HUES64 (cell line): ENCODE data around the gene KRTAP5-6. TPM values are rescaled to one million over a fixed set of nuclear protein-coding genes. Genes with fewer than 3 reads are reported as not detected.

Experiments
- H3K27ac ChIP-seq: 2 replicates; pipeline ENCODE4 v1.7.0; 2013; ENCODE audit warnings: low read depth, low read length, inconsistent platforms
- H3K27me3 ChIP-seq: 2 replicates; pipeline ENCODE4 v1.6.1; 2013; ENCODE audit warnings: mild to moderate bottlenecking, low read length; ENCODE audit not compliant: insufficient read depth
- H3K36me3 ChIP-seq: 2 replicates; pipeline ENCODE4 v1.6.1; 2013; ENCODE audit warnings: mild to moderate bottlenecking, low read length; ENCODE audit not compliant: insufficient read depth
- H3K4me1 ChIP-seq: 2 replicates; pipeline ENCODE4 v1.6.1; 2013; ENCODE audit warnings: mild to moderate bottlenecking, low read length, moderate library complexity; ENCODE audit not compliant: insufficient read depth
- H3K4me3 ChIP-seq: 2 replicates; pipeline ENCODE4 v1.5.1; 2013; ENCODE audit warnings: mild to moderate bottlenecking, low read length, moderate library complexity
- H3K9ac ChIP-seq: 2 replicates; pipeline ENCODE4 v1.6.1; 2013; ENCODE audit warnings: mild to moderate bottlenecking, low read depth, low read length
- H3K9me3 ChIP-seq: 2 replicates; pipeline ENCODE4 v1.6.1; 2013; ENCODE audit warnings: low read depth, low read length; ENCODE audit not compliant: insufficient read depth
- WGBS: fragments of 150-250, 120-280 bp; methylation state at CpG from one replicate; pipeline ENCODE4 v1.1.7; 2013; ENCODE audit warnings: missing lambda C conversion rate; 5-methylcytosine and 5-hydroxymethylcytosine counted together
- polyA plus RNA-seq, 2 experiments: library from polyadenylated mRNA; stranded (reverse); fragments of 50-300 nt; gene quantifications; one replicate each; pipeline ENCODE4 v1.2.3, GENCODE V29; 2013

KRTAP5-6 gene
- not detected for polyA plus RNA-seq (2013, experiment 1 of 2)
- not detected for polyA plus RNA-seq (2013, experiment 2 of 2)

GRCh38 chr11:1696608-1697570 is at the start of gene KRTAP5-6:
Gene KRTAP5-6, plus strand, starts transcription at chr11:1697195. Its CDS starts 51 bp downstream, at chr11:1697246.
- Histone ChIP-seq H3K27me3 (peaks cover 11% of the 10 kb centered on the region; the same call in 1 of the 2 replicates), H3K27ac (no peak within 1 kb of the TSS), H3K4me3 (no peak within 1 kb of the TSS), H3K9me3 (no peaks in the 10 kb centered on the region), H3K9ac (no peak within 1 kb of the TSS), H3K4me1 (0 out of 2 replicates have a peak, but pooled peaks cover 4% of the 10 kb centered on the region), H3K36me3 (no peaks in the 10 kb centered on the region)
- 86% methylated on average over 11 of the region's 11 CpGs for WGBS

- WGBS = 93% methylated on average over 35 of the region's 35 CpGs
- Histone ChIP-seq H3K4me3 (no peak overlapping the region), H3K9ac (no peak overlapping the region), H3K4me1 (no peaks in the 10 kb centered on the region), H3K27ac (no peak overlapping the region), H3K27me3 (peaks cover 3% of the 10 kb centered on the region), H3K9me3 (no peaks in the 10 kb centered on the region), H3K36me3 (no peaks in the 10 kb centered on the region)
These were observed 48.9 kb upstream of the KRTAP5-6 start for GRCh38 chr11:1647901-1648652.

GRCh38 chr11:1648653-1649420 is 48.2 kb upstream of the KRTAP5-6 start:
- 92% methylated on average over 28 of the region's 28 CpGs for WGBS
- H3K9ac ChIP-seq = no peak overlapping the region

GRCh38 chr11:1650034-1650917 is 46.7 kb upstream of the KRTAP5-6 start:
- no peaks in the 10 kb centered on the region for H3K4me1 ChIP-seq
- no peak overlapping the region for H3K27ac ChIP-seq
- no peaks in the 10 kb centered on the region for H3K36me3 ChIP-seq
- no peak overlapping the region for H3K9ac ChIP-seq
- no peak overlapping the region for H3K4me3 ChIP-seq
- no peaks in the 10 kb centered on the region for H3K9me3 ChIP-seq
- H3K27me3 ChIP-seq = peaks cover 11% of the 10 kb centered on the region
- WGBS = 80% methylated on average over 15 of the region's 15 CpGs

More at GRCh38 chr11:1648653-1649420, 48.2 kb upstream of the KRTAP5-6 start:
- Histone ChIP-seq H3K4me1 (no peaks in the 10 kb centered on the region), H3K27ac (no peak overlapping the region), H3K27me3 (peaks cover 7% of the 10 kb centered on the region), H3K9me3 (no peaks in the 10 kb centered on the region), H3K36me3 (no peaks in the 10 kb centered on the region), H3K4me3 (no peak overlapping the region)

- peaks cover 11% of the 10 kb centered on the region for H3K27me3 ChIP-seq
- H3K9ac ChIP-seq = no peak overlapping the region
- H3K4me1 ChIP-seq = no peaks in the 10 kb centered on the region
- no peak overlapping the region for H3K4me3 ChIP-seq
- WGBS = 73% methylated on average over 5 of the region's 5 CpGs
- H3K27ac ChIP-seq = no peak overlapping the region
- no peaks in the 10 kb centered on the region for H3K9me3 ChIP-seq
- H3K36me3 ChIP-seq = no peaks in the 10 kb centered on the region
These were observed 46.1 kb upstream of the KRTAP5-6 start for GRCh38 chr11:1650918-1651262.

GRCh38 chr11:1651411-1651980 is 45.5 kb upstream of the KRTAP5-6 start:
- 87% methylated on average over 7 of the region's 7 CpGs for whole genome bisulfite sequencing
- H3K9me3 ChIP-seq = no peaks in the 10 kb centered on the region
- H3K4me3 ChIP-seq = no peak overlapping the region
- H3K4me1 ChIP-seq = no peaks in the 10 kb centered on the region
- no peak overlapping the region for H3K9ac ChIP-seq
- H3K27me3 ChIP-seq = peaks cover 11% of the 10 kb centered on the region
- no peak overlapping the region for H3K27ac ChIP-seq
- no peaks in the 10 kb centered on the region for H3K36me3 ChIP-seq

- 85% methylated on average over 19 of the region's 19 CpGs for WGBS
- H3K4me3 ChIP-seq = no peak overlapping the region
- H3K27me3 ChIP-seq = peaks cover 11% of the 10 kb centered on the region
- H3K9ac ChIP-seq = no peak overlapping the region
- no peaks in the 10 kb centered on the region for H3K9me3 ChIP-seq
- H3K36me3 ChIP-seq = no peaks in the 10 kb centered on the region
- no peaks in the 10 kb centered on the region for H3K4me1 ChIP-seq
- H3K27ac ChIP-seq = no peak overlapping the region
These were observed 45.0 kb upstream of the KRTAP5-6 start for GRCh38 chr11:1652026-1652425.

- H3K9ac ChIP-seq = no peak overlapping the region
- H3K4me3 ChIP-seq = no peak overlapping the region
- no peak overlapping the region for H3K27ac ChIP-seq
- H3K36me3 ChIP-seq = no peaks in the 10 kb centered on the region
- H3K4me1 ChIP-seq = no peaks in the 10 kb centered on the region
- 60% methylated on average over 20 of the region's 20 CpGs for WGBS
- no peaks in the 10 kb centered on the region for H3K9me3 ChIP-seq
- peaks cover 11% of the 10 kb centered on the region for H3K27me3 ChIP-seq
These were observed 44.6 kb upstream of the KRTAP5-6 start for GRCh38 chr11:1652442-1652770.

GRCh38 chr11:1652771-1653540 is 44.0 kb upstream of the KRTAP5-6 start:
- no peak overlapping the region; the same call in 1 of the 2 replicates for H3K9ac ChIP-seq
- H3K27me3 ChIP-seq = peaks cover 11% of the 10 kb centered on the region
- 36% methylated on average over 34 of the region's 34 CpGs for WGBS
- H3K9me3 ChIP-seq = no peaks in the 10 kb centered on the region
- H3K27ac ChIP-seq = no peak overlapping the region
- no peaks in the 10 kb centered on the region for H3K4me1 ChIP-seq
- no peaks in the 10 kb centered on the region for H3K36me3 ChIP-seq
- peak overlapping the region; percentile 26; the same call in 1 of the 2 replicates for H3K4me3 ChIP-seq
